ENCODE measurements around the gene SLC4A11. TPM values are rescaled to one million over a fixed set of nuclear protein-coding genes. Genes with fewer than 3 reads are reported as not detected.

Gene SLC4A11
- polyA plus RNA-seq, 1 donor (not counting 4 experiments of a cell fraction or from before 2014, with no cell fraction given): 4.7 TPM

- no peak for FAIRE-seq
- dilution Hi-C loops (cut with MboI; ENCODE audit: extremely low pct_ligation_motif_present, low sequenced_read_pairs): no loop called here
Measured at GRCh38 chr20:3226864-3227263, 12.1 kb downstream of the SLC4A11 start.

GRCh38 chr20:3226093-3226492, 12.9 kb downstream of the SLC4A11 start:
- no peak overlapping the region for H3K9ac ChIP-seq (ENCODE audit: control insufficient read depth, extremely low read depth, insufficient read depth, low read length)
- H4K20me1 ChIP-seq (ENCODE audit: control insufficient read depth, extremely low read depth, insufficient read depth, low read length): no peaks in the 10 kb centered on the region
- peaks cover 13 to 21% of the 10 kb centered on the region in 2 experiments for H3K36me3 ChIP-seq (ENCODE audit: control insufficient read depth in 2 of 2, extremely low read depth in 1 of 2, insufficient read depth in 2 of 2, low read length in 2 of 2)
- no peak for DNase-seq (ENCODE audit: low read depth, low spot score)
- no peak overlapping the region for H3K27ac ChIP-seq (ENCODE audit: control insufficient read depth, insufficient read depth, low read length)
- no peaks in the 10 kb centered on the region for H3K27me3 ChIP-seq (ENCODE audit: control insufficient read depth, extremely low read depth, insufficient read depth, low read length)
- H2AFZ ChIP-seq (ENCODE audit: control insufficient read depth, low read length): no peak overlapping the region
- H3K9me3 ChIP-seq (ENCODE audit: control insufficient read depth, low read depth, low read length): no peaks in the 10 kb centered on the region
- dilution Hi-C loops (cut with MboI; ENCODE audit: extremely low pct_ligation_motif_present, low sequenced_read_pairs): no loop called here
- no peaks in the 10 kb centered on the region for H3K79me2 ChIP-seq (ENCODE audit: control insufficient read depth, insufficient read depth, low read length)
- H3K4me3 ChIP-seq (ENCODE audit: control insufficient read depth in 2 of 3, extremely low read depth in 1 of 3, insufficient read depth in 2 of 3, low read depth in 1 of 3, low read length in 3 of 3): no peak overlapping the region
- TF ChIP-seq, protein P1, sequence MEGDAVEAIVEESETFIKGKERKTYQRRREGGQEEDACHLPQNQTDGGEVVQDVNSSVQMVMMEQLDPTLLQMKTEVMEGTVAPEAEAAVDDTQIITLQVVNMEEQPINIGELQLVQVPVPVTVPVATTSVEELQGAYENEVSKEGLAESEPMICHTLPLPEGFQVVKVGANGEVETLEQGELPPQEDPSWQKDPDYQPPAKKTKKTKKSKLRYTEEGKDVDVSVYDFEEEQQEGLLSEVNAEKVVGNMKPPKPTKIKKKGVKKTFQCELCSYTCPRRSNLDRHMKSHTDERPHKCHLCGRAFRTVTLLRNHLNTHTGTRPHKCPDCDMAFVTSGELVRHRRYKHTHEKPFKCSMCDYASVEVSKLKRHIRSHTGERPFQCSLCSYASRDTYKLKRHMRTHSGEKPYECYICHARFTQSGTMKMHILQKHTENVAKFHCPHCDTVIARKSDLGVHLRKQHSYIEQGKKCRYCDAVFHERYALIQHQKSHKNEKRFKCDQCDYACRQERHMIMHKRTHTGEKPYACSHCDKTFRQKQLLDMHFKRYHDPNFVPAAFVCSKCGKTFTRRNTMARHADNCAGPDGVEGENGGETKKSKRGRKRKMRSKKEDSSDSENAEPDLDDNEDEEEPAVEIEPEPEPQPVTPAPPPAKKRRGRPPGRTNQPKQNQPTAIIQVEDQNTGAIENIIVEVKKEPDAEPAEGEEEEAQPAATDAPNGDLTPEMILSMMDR (optimal IDR thresholded peaks at IDR 0.05 in 1 of 3, IDR thresholded peaks at IDR 0.05 in 1 of 3, conservative IDR thresholded peaks at IDR 0.05 in 1 of 3; ENCODE audit: extremely low read depth in 1 of 3, insufficient read depth in 2 of 3, low read length in 3 of 3): no peak
- TF ChIP-seq EZH2 (IDR thresholded peaks at IDR 0.05; ENCODE audit: low read length): no peak
- no peak for FAIRE-seq
- H3K9me1 ChIP-seq (ENCODE audit: control insufficient read depth, extremely low read depth, insufficient read depth, low read length): no peaks in the 10 kb centered on the region
- H3K4me2 ChIP-seq (ENCODE audit: control insufficient read depth, extremely low read depth, insufficient read depth, low read depth, low read length): no peak overlapping the region
- peaks cover 13% of the 10 kb centered on the region for H3K4me1 ChIP-seq (ENCODE audit: control insufficient read depth, extremely low read depth, insufficient read depth, low read length)

More at GRCh38 chr20:3226864-3227263, 12.1 kb downstream of the SLC4A11 start:
- Histone ChIP-seq H3K27ac (ENCODE audit: control insufficient read depth, insufficient read depth, low read length) (no peak overlapping the region), H3K36me3 (ENCODE audit: control insufficient read depth in 2 of 2, extremely low read depth in 1 of 2, insufficient read depth in 2 of 2, low read length in 2 of 2) (peaks cover 9 to 18% of the 10 kb centered on the region in 2 experiments), H3K4me2 (ENCODE audit: control insufficient read depth, extremely low read depth, insufficient read depth, low read depth, low read length) (no peak overlapping the region), H3K4me3 (ENCODE audit: control insufficient read depth in 2 of 3, extremely low read depth in 1 of 3, insufficient read depth in 2 of 3, low read depth in 1 of 3, low read length in 3 of 3) (no peak overlapping the region), H3K4me1 (ENCODE audit: control insufficient read depth, extremely low read depth, insufficient read depth, low read length) (peaks cover 8% of the 10 kb centered on the region), H3K9me1 (ENCODE audit: control insufficient read depth, extremely low read depth, insufficient read depth, low read length) (no peaks in the 10 kb centered on the region), H3K9ac (ENCODE audit: control insufficient read depth, extremely low read depth, insufficient read depth, low read length) (no peak overlapping the region), H3K9me3 (ENCODE audit: control insufficient read depth, low read depth, low read length) (no peaks in the 10 kb centered on the region), H3K27me3 (ENCODE audit: control insufficient read depth, extremely low read depth, insufficient read depth, low read length) (no peaks in the 10 kb centered on the region), H3K79me2 (ENCODE audit: control insufficient read depth, insufficient read depth, low read length) (no peaks in the 10 kb centered on the region), H4K20me1 (ENCODE audit: control insufficient read depth, extremely low read depth, insufficient read depth, low read length) (no peaks in the 10 kb centered on the region), H2AFZ (ENCODE audit: control insufficient read depth, low read length) (no peak overlapping the region)
- no peak for DNase-seq (ENCODE audit: low read depth, low spot score)
- TF ChIP-seq EZH2 (IDR thresholded peaks at IDR 0.05; ENCODE audit: low read length): no peak
- TF ChIP-seq, protein P1 (optimal IDR thresholded peaks at IDR 0.05 in 1 of 3, IDR thresholded peaks at IDR 0.05 in 1 of 3, conservative IDR thresholded peaks at IDR 0.05 in 1 of 3; ENCODE audit: extremely low read depth in 1 of 3, insufficient read depth in 2 of 3, low read length in 3 of 3): no peak

All from keratinocyte (primary cell).